GM18868 (cell line): ENCODE results near the gene REX1BD.
"Not testable (repeated sequence)": the region's sequence is repeated elsewhere in the genome, so short reads cannot be mapped to it uniquely, and the experiment has no call there.

Experiments
- ATAC-seq: cut with Tn5 transposase; IDR thresholded peaks from one replicate; pipeline ENCODE4 v1.9.1; 2021; ENCODE audit warnings: mild to moderate bottlenecking, moderate library complexity; ENCODE audit not compliant: unreplicated experiment

The REX1BD gene

DNA sequence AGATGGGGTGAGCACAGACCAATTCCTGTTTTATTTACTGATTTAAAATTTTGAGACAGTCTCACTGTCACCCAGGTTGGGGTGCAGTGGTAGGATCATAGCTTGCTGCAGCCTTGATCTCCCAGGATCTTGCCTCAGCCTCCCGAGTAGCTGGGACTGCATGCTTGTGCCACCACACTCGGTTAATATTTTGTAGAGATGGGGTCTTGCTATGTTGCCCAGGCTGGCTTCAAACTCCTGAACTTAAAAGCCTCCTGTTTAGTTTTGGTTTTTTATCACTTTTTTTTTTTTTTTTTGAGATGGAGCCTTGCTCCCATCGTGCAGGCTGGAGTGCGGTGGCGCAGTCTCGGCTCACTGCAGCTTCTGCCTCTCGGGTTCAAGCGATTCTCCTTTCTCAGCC lies 12.2 kb upstream of the REX1BD start:
- no peak for ATAC-seq

DNA sequence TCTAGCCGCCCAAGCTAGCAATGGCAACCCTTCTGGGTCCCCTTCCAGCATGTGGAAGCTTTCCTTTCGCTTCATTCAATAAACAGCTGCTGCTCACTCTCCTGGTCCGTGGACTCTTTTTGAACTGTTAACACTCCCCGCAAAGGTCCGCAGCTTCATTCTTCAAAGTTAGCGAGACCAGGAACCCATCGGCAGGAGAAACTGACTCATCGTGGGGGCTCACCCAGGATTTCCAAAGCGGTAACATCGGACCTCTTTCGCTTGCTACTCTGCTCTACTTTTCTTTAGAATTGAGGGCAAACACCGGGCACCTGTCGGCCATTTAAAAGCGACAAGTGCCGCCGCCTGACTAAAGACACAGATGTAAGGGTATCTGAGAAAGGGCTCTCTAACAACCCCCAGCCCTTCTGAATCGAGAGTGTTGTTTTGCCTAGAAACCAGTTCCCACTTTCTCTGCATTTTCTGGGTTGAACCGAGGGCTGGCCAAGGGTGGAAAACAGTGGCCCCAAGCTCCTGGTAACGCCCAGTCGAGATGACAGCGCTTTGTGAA lies 11.2 kb upstream of the REX1BD start:
- ATAC-seq, result no peak

DNA sequence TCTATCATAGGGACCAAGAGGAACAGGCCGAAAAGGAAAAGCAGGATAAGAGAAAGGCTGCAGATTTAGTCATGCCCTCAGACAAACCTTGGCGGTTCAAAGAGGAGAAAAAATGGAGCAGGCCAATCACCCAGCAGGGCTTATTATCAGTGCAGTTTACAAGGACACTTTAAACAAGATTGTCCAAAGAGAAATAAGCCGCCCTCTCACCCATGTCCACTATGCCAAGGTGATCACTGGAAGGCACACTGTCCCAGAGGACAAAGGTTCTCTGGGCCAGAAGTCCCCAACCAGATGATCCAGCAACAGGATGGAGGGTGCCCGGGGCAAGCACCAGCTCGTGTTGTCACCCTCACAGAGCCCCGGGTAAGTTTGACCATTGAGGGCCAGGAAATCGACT lies 8.3 kb upstream of the REX1BD start:
- ATAC-seq, result no peak

DNA sequence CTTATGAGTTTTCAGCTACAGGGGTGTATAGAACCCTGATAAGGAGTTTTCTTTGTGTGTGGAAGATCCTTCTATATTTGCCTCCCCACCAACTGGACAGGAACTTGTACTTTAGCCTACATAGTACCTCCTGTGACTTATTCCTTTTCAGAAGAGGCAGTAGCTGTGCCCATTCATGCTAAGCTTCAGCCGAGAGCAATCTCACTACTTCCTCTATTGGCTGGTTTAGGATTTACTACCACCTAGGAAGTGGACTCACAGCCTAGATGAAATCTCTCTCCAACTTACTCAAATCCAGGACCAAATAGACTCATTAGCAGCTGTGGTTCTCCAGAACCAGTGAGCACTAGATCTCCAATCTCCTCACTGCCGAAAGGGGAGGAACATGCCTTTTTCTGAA lies 2.3 kb upstream of the REX1BD start:
- no peak for ATAC-seq

DNA sequence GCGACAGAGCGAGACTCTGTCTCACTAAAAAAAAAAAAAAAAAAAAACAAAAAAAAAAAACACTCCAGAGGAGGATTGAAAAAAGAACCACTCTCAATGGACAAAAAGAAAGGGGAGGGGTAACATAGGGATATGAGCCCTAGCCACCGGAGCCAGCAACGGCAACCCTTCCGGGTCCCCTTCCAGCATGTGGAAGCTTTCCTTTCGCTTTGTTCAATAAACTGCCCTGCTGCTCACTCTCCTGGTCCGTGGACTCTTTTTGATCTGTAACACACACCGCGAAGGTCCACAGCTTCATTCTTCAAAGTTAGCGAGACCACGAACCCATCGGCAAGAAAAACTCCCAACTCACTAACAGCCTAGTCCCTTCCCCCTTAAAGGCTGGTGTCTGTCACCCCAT lies 1.0 kb upstream of the REX1BD start:
- no peak for ATAC-seq

DNA sequence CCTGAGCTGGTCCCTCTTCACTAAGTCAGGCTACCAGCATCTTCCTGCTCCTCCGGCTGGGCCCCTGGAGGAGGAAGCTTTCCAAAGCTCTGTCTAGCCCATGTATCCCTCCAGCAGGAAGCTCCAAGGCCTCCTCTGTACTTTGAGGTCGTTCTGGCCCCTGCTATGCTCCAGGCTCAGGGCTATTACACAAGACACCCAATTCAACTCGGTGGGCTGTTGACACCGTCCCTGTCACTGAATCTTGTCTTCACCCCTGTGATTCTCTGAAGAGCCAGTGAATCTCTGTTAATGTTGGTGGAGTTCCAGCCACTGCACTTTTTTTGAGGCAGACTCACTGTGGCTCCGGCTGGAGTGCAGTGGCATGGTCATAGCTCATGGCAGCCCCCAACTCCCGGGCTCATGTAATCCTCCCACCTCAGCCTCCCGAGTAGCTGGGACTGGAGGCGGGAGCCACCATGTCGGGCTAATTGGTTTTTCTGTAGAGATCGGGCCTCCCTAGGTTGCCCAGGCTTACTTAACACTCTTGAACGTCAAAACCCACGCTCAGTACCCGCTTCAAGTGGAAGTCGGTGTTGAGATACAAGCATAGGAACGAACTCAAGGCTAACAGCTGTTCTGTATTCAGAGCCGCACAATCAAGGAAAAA lies 512 bp upstream of the REX1BD start:
- ATAC-seq, result peak; percentile 11

DNA sequence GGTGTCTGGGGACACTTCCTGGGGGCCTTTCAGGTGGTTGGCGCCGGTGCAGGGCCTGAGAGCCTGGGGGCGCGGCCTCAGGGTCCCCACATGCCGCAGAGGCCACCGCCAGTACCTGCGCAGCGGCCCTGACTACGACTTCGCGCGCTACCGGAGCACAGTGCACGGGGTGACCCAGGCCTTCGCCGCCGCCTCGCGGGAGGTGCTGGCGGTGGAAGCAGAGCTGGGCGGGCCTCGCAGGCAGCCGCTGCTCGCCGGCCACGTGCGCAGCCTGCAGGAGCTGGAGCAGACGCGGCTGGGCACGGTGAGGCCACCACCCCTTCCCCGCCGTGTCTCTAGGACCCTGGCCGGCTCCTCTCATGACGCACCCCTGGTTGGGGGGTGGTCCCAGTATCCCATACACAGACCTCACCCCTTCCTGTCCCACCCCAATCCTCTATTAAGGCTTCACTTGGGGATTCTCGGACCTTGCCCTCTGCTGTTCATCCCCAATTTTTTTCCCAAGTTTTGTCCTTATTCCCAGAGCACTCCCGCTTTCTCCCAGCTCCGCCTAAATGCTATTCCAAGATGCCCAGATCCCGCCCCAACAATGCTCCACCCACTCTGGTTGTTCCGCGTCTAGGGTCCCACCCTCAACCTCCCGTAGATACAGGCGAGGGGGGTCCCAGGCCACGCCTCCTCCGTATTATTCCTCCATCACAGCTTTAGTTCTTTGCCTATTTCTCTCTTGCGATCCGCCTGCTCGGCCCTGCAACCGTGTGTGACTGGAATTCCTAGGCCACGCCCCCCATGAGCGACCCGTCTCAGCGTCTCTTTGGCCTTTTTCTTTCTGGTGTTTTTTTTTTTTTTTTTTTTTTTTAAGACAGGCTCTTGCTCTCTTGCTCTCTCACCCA lies 1.0 kb downstream of the REX1BD start:
- ATAC-seq, result peak; percentile 26

DNA sequence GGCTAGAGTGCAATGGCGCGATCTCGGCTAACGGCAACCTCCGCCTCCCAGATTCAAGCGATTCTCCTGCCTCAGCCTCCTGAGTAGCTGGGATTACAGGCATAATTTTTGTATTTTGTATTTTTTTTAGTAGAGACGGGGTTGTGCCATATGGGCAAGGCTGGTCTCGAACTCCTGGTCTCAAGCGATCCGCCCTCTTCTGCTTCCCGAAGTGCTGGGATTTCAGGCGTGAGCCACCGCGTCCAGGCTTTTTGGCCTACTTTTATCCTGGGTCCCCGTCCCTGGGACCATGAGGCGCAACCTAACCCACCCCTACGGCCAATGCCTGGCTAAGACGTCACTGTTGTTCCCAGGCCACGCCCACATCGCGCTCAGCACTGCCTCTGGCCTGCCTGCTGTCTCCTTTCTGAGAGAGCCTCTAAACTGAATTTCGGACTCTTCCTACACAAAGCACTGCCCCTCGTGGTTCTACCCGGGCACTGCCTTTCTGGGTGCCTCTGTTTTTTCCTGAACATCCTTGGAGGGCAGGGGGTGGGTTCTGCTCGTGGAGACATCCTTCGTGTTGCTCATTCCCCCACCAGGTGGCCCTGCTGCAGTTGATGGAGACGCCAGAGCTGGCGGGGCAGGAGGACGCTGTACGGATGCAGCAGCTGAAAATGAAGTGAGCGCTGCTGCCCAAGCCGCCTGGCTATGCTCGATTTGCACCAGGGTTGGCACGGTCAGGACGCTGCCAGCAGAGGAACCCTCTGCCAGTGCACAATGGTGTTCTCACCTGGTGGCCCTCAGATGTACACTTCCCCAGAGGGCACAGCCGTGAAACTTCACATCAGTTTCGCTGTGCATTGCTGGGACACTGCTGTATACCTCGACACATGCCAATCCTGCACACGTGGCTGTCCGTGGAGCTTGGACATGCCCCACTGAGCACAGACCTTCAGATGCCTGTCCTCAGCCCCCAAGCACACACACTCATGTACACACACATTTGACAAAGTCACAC lies 2.0 kb downstream of the REX1BD start:
- no peak for ATAC-seq

DNA sequence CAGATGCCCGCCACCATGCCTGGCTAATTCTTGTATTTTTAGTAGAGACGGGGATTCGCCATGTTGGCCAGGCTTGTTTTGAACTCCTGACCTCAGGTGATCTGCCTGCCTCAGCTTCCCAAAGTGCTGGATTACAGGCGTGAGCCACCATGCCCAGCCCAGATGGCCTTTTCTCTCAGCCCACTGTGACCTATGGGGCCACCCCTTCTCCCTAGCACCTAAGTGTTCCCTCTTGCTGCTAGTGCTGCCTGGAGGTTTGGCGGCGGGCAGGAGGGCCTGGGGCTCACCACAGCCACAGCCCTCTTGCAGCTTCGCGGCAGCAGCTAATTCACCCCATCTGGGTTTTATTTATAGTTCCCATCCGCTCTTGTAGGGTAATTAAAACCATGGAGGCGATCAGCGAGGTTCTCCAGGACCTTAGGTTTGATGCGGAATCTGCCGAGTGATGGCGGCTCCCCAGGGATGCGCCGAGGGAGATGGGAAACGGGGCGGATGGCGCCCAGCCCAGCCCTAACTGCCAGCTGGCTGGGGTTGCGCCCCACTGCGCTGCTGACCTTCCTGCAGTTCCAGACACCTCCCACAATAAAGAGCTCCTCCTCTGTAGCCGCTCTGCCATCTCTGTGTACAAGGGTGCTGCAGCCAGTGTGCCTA lies 3.3 kb downstream of the REX1BD start:
- ATAC-seq, result no peak

DNA sequence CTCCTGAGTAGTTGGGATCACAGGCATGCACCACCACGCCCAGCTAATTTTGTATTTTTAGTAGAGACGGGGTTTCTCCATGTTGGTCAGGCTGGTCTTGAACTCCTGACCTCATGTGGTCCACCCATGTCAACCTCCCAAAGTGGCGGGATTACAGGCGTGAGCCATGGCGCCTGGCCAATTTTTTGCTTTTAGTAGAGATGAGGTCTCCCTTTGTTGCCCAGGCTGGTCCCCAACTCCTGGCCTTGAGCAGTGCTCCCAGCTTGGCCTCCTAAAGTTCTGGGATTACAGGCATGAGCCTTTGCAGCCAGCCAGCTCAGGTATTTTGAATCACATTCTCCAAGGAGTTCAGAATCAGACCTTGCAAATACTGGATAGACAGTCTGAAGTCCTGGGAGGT lies 4.1 kb downstream of the REX1BD start:
- not testable (repeated sequence) for ATAC-seq

DNA sequence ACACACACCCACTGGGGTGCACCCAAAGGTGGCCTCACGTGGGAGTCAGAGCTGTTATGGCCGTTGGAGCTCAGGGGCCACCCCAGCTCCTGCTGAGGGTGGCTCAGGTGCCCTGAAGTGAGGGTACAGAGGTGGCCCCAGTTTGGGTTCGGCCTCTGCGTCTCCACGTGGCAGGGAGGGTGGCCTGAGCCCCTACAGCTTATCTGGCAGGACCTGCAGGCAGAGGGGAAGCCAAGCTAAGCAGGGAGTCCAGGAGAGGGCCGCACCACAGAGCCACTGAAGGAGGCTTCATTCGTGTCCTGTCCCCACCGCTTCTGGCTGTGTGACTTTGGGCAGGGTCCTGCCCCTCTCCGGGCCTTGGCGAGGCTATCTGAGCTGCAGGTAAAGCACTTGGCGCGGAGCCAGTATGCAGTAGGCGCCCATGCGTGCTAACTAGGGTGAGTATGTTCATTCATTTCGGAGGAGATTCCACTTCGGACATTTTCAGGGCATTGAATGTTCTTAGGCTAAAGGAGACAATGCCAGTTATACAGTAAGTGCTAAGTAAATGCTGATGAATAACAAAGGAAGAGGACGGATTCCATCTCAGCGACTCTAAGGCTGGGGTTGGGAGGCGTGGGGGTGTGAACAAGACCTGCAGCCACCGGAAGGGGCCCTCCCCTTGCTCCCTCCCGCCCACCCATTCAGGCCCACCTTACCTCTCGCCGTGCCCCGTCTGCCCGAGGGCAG lies 4.9 kb downstream of the REX1BD start:
- ATAC-seq, result no peak

DNA sequence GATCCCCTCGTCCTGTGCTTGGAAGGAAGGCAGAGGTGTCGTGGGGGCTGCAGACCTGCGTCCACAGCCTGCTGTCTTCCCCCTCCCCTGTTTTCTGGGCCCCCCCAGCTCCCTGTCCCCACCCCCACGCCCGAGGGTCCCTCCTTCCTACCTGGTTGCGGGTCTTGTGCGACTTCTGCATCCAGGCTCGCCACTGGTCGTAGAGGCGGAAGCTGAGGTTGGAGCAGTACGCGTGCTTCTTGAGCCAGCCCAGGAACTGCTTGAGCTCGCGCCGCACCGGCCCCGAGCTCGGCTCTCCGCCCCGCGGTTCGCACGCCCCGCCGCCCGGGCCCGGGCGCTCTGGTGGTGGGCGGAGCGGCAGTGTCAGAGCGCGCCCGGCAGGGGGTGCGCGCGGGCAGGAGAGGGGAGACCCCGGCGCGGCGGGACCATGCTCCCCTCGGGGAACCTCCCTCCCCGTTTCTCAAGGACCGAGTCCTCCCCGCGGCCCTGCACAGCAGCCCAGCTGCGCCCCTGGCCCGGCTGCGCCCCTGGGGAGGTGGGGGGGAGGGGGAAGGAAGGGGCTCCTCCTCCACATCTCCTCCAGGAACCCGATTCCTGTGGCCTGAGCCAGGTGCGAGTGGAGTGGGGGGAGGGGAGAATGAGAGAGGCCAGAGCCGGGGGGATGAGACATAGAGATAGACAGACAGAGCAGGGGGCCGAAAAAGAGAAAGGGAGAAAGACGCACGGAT lies 5.7 kb downstream of the REX1BD start:
- ATAC-seq, result peak; percentile 74

DNA sequence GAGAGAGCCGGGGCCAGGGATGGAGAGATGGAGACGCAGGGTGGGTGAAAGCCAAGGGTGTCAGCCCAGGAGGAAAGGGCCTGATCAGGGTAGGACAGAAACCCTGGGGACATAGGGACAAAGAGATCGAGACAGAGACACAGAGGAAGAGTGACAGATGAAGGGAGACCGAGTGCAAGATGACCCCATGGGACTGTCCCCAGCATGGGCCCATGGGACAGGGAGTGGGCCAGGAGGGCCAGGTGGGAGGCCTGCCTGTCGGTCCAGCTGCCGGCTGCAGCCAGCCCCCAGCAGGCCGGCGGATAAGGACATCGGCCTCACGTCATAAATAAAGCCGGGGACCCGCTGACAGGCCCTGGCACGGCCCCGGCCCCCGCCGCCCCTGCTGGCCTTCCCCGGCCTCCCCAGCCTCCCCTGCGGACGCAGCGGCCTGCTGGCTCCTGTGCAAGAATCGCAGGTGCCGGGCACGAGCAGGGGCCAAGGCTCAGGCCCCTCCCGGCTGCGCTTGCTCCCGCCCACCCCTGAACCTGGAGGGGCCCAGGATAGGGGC lies 6.3 kb downstream of the REX1BD start:
- ATAC-seq, result no peak

DNA sequence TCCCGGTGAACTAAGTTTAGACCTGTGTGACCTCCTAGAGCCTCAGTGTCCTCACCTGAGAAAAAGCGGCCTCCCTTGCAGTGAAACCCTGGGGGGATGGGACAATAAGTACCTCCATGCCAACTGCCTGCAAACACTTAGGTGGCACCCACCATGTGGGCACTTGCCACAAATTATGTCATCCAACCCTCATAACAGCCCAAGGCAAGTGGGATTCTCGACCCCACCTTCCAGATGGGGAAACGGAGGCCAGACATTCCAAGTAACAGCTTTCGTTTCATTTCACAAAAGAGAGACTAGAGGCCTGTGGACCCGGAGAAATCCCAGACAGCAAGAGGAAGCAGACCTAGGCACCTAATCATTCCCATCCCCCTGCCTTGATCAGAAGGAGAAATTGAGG lies 6.9 kb downstream of the REX1BD start:
- ATAC-seq, result no peak

DNA sequence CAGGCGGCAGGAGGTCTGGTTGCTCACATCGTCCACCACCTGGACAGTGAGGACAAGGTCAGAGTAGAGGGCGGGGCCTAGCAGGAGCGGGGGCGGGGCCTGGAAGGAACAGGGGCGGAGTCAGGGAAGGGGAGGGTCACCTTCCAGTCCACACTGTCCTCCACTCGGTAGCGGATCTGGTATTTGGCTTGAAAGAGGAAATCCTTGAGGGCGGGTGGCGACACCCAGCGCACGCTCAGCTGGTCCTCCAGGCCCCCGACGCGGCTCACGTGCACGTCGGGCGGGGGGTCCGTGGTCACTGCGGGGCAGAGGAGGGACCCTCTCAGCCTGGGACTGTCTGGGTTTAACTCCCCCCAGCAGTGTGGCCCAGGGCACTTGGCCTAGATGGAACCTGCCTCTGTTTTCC lies 8.2 kb downstream of the REX1BD start:
- ATAC-seq, result no peak

DNA sequence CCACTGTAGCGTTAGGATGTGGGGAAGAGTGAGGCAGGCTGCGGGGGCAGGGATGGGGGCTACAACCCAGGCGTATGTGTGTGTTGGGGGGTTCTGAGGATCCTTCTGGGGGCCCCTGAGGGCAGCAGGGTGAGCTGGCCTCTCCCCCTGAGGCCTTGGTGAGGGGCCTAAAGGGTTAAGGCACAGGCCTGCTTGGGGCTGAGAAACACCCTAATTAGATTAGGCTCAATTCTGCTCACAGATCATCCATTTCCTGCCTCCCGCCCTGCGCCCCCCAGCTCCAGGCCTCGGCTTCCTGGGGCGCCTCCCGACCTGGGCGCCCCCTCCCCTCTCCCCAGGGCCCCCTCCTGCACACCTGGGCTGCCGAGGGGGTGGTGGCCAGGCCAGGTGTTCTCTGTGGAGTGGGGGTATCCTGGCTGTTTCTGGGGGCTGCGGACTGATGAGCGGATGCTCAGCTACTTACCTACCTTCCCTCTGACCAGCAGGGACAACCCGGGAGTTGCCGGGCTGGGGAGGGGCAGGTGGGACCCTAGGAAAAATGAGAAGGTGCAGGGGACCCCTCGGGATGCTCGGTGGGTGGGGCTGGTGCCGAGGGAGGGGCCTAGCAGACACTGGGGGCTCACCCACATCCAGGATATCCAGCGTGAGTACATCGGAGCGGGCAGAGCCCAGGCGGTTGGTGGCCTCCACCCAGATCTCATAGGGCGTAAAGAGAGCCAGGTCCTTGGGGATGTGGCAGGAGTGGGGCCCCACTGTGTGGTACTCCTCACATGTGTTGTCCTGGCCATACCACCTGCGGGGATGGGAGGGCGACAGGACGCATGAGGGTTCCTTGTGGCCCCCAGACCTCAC lies 9.4 kb downstream of the REX1BD start:
- no peak for ATAC-seq

DNA sequence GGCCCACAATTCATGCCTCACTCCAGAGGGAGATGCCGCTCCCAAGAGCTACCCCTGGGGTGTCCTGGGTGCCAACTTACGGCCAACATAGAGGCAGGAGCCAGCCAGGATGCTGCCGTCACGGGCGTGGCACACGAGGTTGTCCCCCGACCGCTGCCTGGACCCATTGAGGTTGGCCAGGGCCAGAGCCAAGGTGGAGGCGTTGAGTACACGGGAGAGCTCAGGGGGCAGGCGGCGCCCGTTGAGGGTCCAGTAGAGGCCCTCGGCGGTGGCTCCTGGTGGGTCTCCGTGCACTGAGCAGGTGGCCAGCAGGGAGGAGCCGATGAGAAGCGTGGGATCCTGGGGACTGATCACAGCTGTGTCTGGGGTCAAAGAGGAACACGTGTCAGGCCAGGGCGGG lies 10.9 kb downstream of the REX1BD start:
- ATAC-seq, result no peak
